Natural killer cell (primary cell): ENCODE measurements around the gene MAGEB2. TPM values are rescaled to one million over a fixed set of nuclear protein-coding genes. Genes with fewer than 3 reads are reported as not detected.

Experiments used
- ATAC-seq, 3 donors: fragments of 150-1000 bp in 2 of 3; fragments of 200-7000 bp in 1 of 3; cut with Tn5 transposase; 1 replicate in 1 of 3; 2 replicates in 2 of 3; pipeline ENCODE4 v1.10.0; 2021; ENCODE audit warnings: mild to moderate bottlenecking in 2 of 3, moderate library complexity in 2 of 3
- DNase-seq, 2 donors: peaks; one replicate each; pipeline versions ENCODE4 v3.0.0 to v3.0.0-alpha.2; 2013 to 2021; ENCODE audit warnings: mixed read lengths in 1 of 2
- H3K27ac ChIP-seq: one replicate; pipeline ENCODE4 v1.5.1; 2013; ENCODE audit warnings: mild to moderate bottlenecking, low read length
- H3K27me3 ChIP-seq: one replicate; pipeline ENCODE4 v1.6.1; 2013; ENCODE audit warnings: low read length; ENCODE audit not compliant: control insufficient read depth, insufficient read depth
- H3K36me3 ChIP-seq: one replicate; pipeline ENCODE4 v1.6.1; 2013; ENCODE audit warnings: low read length; ENCODE audit not compliant: control insufficient read depth, insufficient read depth
- H3K4me1 ChIP-seq: one replicate; pipeline ENCODE4 v1.6.1; 2013; ENCODE audit warnings: low read length; ENCODE audit not compliant: control insufficient read depth, insufficient read depth
- H3K4me3 ChIP-seq: one replicate; pipeline ENCODE4 v1.5.1; 2013; ENCODE audit warnings: low read length
- H3K9me3 ChIP-seq: one replicate; pipeline ENCODE4 v1.6.1; 2013; ENCODE audit warnings: low read length; ENCODE audit not compliant: control insufficient read depth, insufficient read depth
- H3K27ac Mint-ChIP-seq, 2 donors: one replicate each; pipeline ENCODE4 v1.8.0; 2022; ENCODE audit warnings: mild to moderate bottlenecking in 2 of 2, mixed read lengths in 2 of 2, moderate library complexity in 1 of 2
- H3K27me3 Mint-ChIP-seq, 2 donors: one replicate each; pipeline ENCODE4 v1.8.0; 2022; ENCODE audit warnings: low read depth in 2 of 2, mixed read lengths in 2 of 2
- H3K36me3 Mint-ChIP-seq: one replicate; pipeline ENCODE4 v1.8.0; 2022; ENCODE audit warnings: mixed read lengths
- H3K4me1 Mint-ChIP-seq, 2 donors: one replicate each; pipeline ENCODE4 v1.8.0; 2022; ENCODE audit warnings: mixed read lengths in 2 of 2
- H3K4me3 Mint-ChIP-seq: one replicate; pipeline ENCODE4 v1.8.0; 2022; ENCODE audit warnings: mild to moderate bottlenecking, moderate library complexity, mixed read lengths
- H3K9me3 Mint-ChIP-seq, 2 donors: one replicate each; pipeline ENCODE4 v1.8.0; 2022; ENCODE audit warnings: mixed read lengths in 2 of 2
- WGBS: methylation state at CpG from one replicate; pipeline ENCODE4 v1.1.7; 2013; ENCODE audit warnings: missing lambda C conversion rate; ENCODE audit not compliant: insufficient coverage; 5-methylcytosine and 5-hydroxymethylcytosine counted together
- intact Hi-C: fragments of 100-400 bp; cut with micrococcal nuclease; formaldehyde crosslinking; loops from one replicate; pipeline ENCODE4 v1.14.2; 2022
- total RNA-seq, 4 donors: library from RNA; stranded (reverse); fragments of 120-200 nt in 1 of 4; gene quantifications; one replicate each; pipeline versions ENCODE4 v1.2.3 to v1.2.4, GENCODE V29; 2013 to 2022
- TF ChIP-seq, protein P1 (sequence below): fragments of 200-600 bp; IDR thresholded peaks from one replicate; pipeline ENCODE4 v1.8.0; 2022; ENCODE audit warnings: antibody characterized with exemption

The MAGEB2 gene
- not detected for total RNA-seq
- not detected for total RNA-seq (2013)

DNA sequence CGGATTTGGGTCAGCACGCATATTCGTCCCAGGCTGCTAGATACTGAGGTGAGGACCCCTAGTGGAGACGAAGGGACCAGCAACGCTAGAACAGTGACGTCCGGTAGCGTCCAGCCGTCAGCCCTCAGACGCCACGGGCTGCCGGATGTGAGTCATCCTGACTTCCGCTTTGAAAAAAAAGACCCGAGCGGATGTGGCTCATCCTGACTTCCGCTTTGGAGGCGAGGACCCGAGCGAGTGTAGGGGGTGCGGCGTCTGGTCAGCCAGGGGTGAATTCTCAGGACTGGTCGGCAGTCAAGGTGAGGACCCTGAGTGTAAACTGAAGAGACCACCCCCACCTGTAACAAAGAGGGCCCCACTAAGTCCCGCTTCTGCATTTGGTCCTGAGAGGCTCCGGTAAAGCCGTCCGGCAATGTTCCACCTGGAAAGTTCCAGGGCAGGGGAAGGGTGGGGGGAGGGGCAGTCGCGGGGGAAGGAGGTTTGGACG lies at the start of gene MAGEB2:
Gene MAGEB2 (plus strand): TSS at position 207 of the 487 bp plus-strand sequence. CDS start 3,018 bp downstream, outside the sequence.
- H3K36me3 Mint-ChIP-seq: no peaks in the 10 kb centered on the region
- Histone ChIP-seq H3K4me1 (no peaks in the 10 kb centered on the region), H3K27ac (no peak within 1 kb of the TSS), H3K4me3 (no peak within 1 kb of the TSS), H3K36me3 (no peaks in the 10 kb centered on the region), H3K9me3 (no peaks in the 10 kb centered on the region), H3K27me3 (no peaks in the 10 kb centered on the region)
- H3K4me3 Mint-ChIP-seq: no peak within 1 kb of the TSS
- TF ChIP-seq, protein P1, sequence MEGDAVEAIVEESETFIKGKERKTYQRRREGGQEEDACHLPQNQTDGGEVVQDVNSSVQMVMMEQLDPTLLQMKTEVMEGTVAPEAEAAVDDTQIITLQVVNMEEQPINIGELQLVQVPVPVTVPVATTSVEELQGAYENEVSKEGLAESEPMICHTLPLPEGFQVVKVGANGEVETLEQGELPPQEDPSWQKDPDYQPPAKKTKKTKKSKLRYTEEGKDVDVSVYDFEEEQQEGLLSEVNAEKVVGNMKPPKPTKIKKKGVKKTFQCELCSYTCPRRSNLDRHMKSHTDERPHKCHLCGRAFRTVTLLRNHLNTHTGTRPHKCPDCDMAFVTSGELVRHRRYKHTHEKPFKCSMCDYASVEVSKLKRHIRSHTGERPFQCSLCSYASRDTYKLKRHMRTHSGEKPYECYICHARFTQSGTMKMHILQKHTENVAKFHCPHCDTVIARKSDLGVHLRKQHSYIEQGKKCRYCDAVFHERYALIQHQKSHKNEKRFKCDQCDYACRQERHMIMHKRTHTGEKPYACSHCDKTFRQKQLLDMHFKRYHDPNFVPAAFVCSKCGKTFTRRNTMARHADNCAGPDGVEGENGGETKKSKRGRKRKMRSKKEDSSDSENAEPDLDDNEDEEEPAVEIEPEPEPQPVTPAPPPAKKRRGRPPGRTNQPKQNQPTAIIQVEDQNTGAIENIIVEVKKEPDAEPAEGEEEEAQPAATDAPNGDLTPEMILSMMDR: no peak
- H3K9me3 Mint-ChIP-seq: no peaks in the 10 kb centered on the region
- H3K4me1 Mint-ChIP-seq: no peaks in the 10 kb centered on the region
- no peak within 1 kb of the TSS for H3K27ac Mint-ChIP-seq
- ATAC-seq (no peak), DNase-seq (no peak)
- H3K27me3 Mint-ChIP-seq: no peaks in the 10 kb centered on the region
- intact Hi-C loops: no loop called here
- 94% methylated on average over 29 of the region's 29 CpGs for WGBS

DNA sequence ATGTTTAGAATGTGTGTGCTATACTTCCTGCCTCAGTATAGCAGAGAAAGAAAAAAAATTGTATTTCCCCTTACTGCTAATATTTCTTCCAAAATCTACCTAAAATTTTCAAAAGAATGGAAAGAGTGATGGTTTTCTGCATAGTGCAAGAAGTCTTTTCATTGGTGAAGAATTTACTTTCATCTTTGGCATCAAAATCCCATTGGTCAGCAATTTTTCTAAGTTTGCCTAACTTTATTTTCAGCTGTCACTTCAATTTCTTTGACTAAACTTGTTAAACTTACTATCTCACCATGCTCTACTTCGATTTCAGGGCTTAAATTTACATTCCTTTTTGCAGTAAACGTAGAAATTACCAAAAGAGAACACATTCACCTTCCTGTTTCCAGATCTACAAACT lies 44.5 kb upstream of the MAGEB2 start:
- TF ChIP-seq, protein P1: no peak
- WGBS: 31% methylated on average over 2 of the region's 2 CpGs
- intact Hi-C loops: no loop called here
- Histone ChIP-seq H3K4me1 (no peaks in the 10 kb centered on the region), H3K9me3 (no peaks in the 10 kb centered on the region), H3K4me3 (no peak overlapping the region), H3K27me3 (no peaks in the 10 kb centered on the region), H3K36me3 (no peaks in the 10 kb centered on the region), H3K27ac (no peak overlapping the region)
- Mint-ChIP-seq H3K27me3 (no peaks in the 10 kb centered on the region), H3K27ac (no peak overlapping the region), H3K4me3 (no peak overlapping the region), H3K4me1 (no peaks in the 10 kb centered on the region), H3K9me3 (peaks cover 2 to 10% of the 10 kb centered on the region in 2 donors), H3K36me3 (no peaks in the 10 kb centered on the region)
- ATAC-seq (no peak), DNase-seq (no peak)

DNA sequence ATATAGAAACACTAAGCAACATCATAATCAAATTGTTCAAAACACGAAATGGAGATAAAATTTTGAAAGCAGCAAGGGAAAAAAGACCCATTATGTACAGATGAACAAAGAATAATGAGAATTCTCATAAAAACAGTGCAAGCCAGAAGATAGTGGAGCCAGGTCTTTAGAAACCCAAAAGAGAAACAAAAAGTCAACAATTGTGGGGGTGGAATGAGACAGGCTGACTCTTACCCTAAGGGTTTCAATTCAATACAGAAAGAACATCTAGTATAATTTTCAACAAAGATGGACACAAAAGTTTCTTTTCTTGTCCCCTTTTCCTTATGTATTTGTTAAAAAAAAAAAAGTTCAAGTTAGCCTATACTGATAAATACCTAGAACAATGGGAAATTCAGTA lies 34.0 kb upstream of the MAGEB2 start:
- Histone ChIP-seq H3K27ac (no peak overlapping the region), H3K9me3 (no peaks in the 10 kb centered on the region), H3K4me3 (no peak overlapping the region), H3K27me3 (no peaks in the 10 kb centered on the region), H3K4me1 (no peaks in the 10 kb centered on the region), H3K36me3 (no peaks in the 10 kb centered on the region)
- intact Hi-C loops: no loop called here
- H3K27ac Mint-ChIP-seq: no peak overlapping the region
- H3K4me1 Mint-ChIP-seq: no peaks in the 10 kb centered on the region
- TF ChIP-seq, protein P1: no peak
- H3K36me3 Mint-ChIP-seq: no peaks in the 10 kb centered on the region
- no peak for DNase-seq
- H3K27me3 Mint-ChIP-seq: no peaks in the 10 kb centered on the region
- WGBS: no CpG with 5 or more reads among the region's 1 CpG
- ATAC-seq: no peak
- H3K4me3 Mint-ChIP-seq: no peak overlapping the region
- peaks cover 0 to 4% of the 10 kb centered on the region in 2 donors for H3K9me3 Mint-ChIP-seq

DNA sequence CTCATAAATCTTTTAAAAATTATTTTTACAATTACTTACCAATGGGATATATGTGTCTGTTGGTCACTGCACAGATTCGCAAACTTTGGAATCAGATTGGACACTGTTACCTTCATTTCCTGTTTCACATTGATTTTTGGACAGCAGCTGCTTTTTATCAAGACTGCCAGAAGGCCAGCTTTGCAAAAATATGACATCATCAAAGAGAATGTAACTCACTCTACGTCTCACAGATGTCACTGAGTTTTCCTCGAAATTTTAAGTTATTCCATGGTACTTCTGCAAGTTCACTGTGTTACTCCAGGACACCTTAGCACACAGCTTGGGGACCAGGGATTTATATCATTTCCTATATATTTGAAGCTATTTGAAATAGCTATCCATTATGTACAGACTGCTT lies 31.8 kb upstream of the MAGEB2 start:
- Mint-ChIP-seq H3K4me3 (no peak overlapping the region), H3K36me3 (no peaks in the 10 kb centered on the region), H3K4me1 (no peaks in the 10 kb centered on the region), H3K27ac (no peak overlapping the region), H3K27me3 (no peaks in the 10 kb centered on the region), H3K9me3 (peaks cover 0 to 4% of the 10 kb centered on the region in 2 donors)
- H3K9me3 ChIP-seq: no peaks in the 10 kb centered on the region
- intact Hi-C loops: no loop called here
- DNase-seq: no peak
- no peak for ATAC-seq
- 75% methylated on average over 3 of the region's 3 CpGs for WGBS
- TF ChIP-seq, protein P1: no peak
- no peaks in the 10 kb centered on the region for H3K4me1 ChIP-seq
- H3K36me3 ChIP-seq: no peaks in the 10 kb centered on the region
- no peaks in the 10 kb centered on the region for H3K27me3 ChIP-seq
- H3K4me3 ChIP-seq: no peak overlapping the region
- H3K27ac ChIP-seq: no peak overlapping the region
